NCI-H510A treated with DMSO at 0.1 percent for 48 hours (cell line): ENCODE results near the gene CELF1.

Experiments used
- DNase-seq: peaks from one replicate; lab custom pipeline; 2025; lab: John Stamatoyannopoulos, UW

CELF1 gene

GRCh38 chr11:47483457-47483856 is 69.5 kb downstream of the CELF1 start:
- DNase-seq, result no peak

- DNase-seq, result no peak
Observed at GRCh38 chr11:47480762-47481161, 72.2 kb downstream of the CELF1 start.

- no peak for DNase-seq
Observed at GRCh38 chr11:47478651-47479329, 74.1 kb downstream of the CELF1 start.

GRCh38 chr11:47477753-47478152 is 75.2 kb downstream of the CELF1 start:
- DNase-seq, result no peak

- no peak for DNase-seq
Observed at GRCh38 chr11:47477323-47477722, 75.6 kb downstream of the CELF1 start.

- no peak for DNase-seq
Observed at GRCh38 chr11:47470671-47471070, 82.3 kb downstream of the CELF1 start.

GRCh38 chr11:47469361-47470179 is 83.4 kb downstream of the CELF1 start:
- DNase-seq, result no peak

GRCh38 chr11:47468598-47469214 is 84.2 kb downstream of the CELF1 start:
- DNase-seq, result no peak

GRCh38 chr11:47467357-47467756 is 85.6 kb downstream of the CELF1 start:
- peak; percentile 25 for DNase-seq

GRCh38 chr11:47466701-47467250 is 86.2 kb downstream of the CELF1 start:
- DNase-seq, result no peak

GRCh38 chr11:47466201-47466600 is 86.7 kb downstream of the CELF1 start:
- no peak for DNase-seq

- DNase-seq, result peak; percentile 25
Observed at GRCh38 chr11:47464483-47464882, 88.4 kb downstream of the CELF1 start.

GRCh38 chr11:47461876-47462275 is 91.1 kb downstream of the CELF1 start:
- no peak for DNase-seq

GRCh38 chr11:47460571-47461235 is 92.2 kb downstream of the CELF1 start:
- no peak for DNase-seq

- peak; percentile 24 for DNase-seq
Observed at GRCh38 chr11:47454258-47454671, 98.7 kb downstream of the CELF1 start.

GRCh38 chr11:47453365-47453764 is 99.6 kb downstream of the CELF1 start:
- DNase-seq, result no peak

GRCh38 chr11:47451990-47452389 is 100.9 kb downstream of the CELF1 start:
- DNase-seq, result no peak

- no peak for DNase-seq
Observed at GRCh38 chr11:47451436-47451835, 101.5 kb downstream of the CELF1 start.

GRCh38 chr11:47449541-47449940 is 103.4 kb downstream of the CELF1 start:
- no peak for DNase-seq

- no peak for DNase-seq
Observed at GRCh38 chr11:47448566-47449427, 104.1 kb downstream of the CELF1 start, which contains the start of gene RAPSN. RAPSN (minus strand) TSS chr11:47449136; CDS start chr11:47448964, 172 bp downstream.

GRCh38 chr11:47447906-47448305 is 105.0 kb downstream of the CELF1 start:
- DNase-seq, result no peak
